NCI-H146 treated with DMSO at 0.1 percent for 48 hours (cell line): Measurements from ENCODE around the gene USPL1.
"Not testable (repeated sequence)": the region's sequence is repeated elsewhere in the genome, so short reads cannot be mapped to it uniquely, and the experiment has no call there.

Source experiments
- DNase-seq: peaks from one replicate; lab custom pipeline; 2025; ENCODE audit not compliant: unreplicated experiment; lab: John Stamatoyannopoulos, UW

USPL1 gene

DNA sequence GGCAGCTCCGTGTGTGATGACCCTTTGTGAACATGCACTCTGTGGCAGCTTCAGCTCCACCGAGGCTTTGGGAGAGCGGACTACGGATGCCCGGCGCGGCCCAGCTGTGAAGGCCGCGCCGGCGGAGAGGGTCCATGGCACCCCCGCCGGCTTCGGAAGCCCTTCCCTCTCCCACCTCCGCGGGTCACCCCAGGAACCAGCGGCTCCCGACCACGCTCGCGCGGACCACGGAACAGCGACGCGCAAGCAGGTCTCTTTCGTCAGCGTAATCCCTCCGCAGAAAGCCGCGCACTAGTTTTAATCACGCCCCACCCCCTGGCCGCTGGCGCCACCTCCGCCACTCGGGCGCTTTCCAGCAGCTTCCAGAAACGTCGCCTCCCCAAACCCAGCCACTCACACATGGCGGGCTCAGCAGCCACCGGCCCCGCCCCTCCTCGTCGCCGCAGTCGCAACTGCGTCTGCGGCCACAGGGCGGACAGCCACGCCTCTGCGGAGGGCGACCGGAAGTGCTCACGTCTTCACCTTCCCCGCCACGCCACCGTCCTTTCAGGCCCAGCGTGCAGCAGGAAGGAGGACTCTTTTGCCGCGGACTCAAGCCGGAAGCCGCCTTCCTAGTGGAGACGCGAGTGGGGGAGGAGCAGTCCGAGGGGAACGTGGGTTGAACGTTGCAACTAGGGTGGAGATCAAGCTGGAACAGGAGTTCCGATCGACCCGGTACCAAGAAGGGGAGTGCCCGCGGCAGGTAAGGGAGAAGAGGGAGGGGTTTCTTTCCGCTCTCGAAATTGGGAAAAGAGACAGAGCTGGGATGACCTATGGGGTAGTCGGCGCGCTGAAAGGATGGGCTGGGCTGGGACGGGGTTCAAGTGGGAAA lies at the start of gene USPL1:
Gene USPL1, plus strand, starts transcription at position 606 of the 871 bp plus-strand sequence. CDS start 3,221 bp downstream, outside the sequence.
- DNase-seq, result peak; percentile 96

DNA sequence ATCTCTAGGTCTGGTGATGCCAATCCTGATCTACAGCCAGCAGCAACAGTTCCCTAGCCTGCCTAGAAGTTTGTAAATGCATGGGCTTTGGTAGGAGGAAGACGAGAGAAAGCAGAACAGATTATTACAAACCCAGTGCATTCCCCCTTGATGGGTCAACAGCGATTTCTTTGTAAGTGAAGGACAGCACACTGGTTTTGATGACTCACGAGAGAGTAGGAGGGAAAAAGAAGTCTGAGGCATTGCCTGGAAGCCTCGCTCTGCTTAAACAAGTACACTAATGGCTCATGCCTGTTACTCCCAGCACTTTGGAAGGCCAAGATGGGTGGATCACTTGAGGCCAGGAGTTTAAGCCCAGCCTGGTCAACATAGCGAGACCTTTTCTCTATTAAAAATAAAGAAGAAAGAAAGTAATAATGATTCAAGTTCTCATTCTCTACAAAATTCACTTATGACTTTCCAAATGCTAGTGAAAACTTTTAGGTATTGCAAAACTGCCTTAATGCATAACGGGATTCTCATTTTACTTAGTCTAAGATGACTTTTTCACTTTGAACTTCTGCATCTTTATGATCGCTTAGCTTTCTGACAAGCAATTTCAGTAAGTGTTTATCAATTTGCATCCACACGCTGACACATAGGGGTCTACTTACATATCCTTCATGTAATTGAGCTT lies 47.7 kb upstream of the USPL1 start:
- DNase-seq, result no peak

DNA sequence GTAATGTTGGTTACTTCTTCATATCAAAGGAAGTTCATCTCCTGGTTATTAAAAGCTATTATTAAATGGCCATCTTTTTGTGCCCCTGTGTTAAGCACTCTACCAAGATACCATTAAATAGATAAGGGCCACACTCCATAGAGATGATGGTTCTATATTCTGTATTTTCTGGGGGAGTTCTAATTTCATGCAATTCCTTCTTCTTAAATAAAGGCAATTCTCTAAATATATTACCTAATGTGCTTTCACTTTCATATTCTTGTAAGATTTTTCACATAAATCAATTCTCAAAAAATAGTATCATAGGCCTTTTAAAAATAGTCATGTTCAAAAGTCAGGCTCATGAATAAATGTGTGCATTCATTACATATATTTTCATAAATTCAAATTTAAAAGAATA lies 47.0 kb upstream of the USPL1 start:
- DNase-seq, result no peak

DNA sequence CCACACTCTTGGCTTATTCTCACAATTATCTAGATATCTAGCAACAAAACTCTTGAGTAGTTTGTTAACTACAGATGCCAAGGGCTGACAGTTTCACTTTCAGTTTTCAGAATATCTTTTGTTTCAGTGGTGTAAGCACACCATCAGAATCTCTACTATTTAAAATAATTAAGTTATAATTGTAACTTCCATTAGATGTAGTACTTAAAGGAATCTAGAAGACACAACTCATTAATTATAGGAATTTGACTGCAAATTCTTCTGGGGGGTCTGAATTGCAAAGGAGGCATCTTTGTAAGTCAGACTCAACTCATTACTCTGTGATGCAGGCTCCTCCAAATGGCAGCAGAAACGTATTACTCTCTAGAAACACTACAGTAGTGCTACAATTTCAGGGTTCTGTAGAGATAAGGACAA lies 44.9 kb upstream of the USPL1 start:
- DNase-seq, result no peak

DNA sequence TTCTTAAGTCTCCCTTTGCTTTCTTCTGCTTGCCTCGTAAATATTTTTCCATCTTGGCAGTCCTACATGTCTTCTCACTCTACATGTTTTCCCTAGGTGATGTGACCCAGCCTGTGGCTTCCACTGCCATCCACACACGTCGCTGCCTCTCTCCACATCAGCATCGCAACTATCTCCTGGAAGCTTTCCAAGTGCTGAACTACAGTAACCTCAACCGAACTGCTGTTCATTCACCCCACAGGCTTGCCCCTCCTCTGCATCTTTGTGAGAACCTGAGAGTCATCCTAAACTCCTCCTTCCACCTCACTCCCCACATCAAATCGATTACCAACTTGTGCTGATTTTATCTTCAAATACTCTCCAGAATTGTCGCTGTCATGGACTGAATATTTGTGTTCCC lies 41.2 kb upstream of the USPL1 start:
- DNase-seq, result no peak

DNA sequence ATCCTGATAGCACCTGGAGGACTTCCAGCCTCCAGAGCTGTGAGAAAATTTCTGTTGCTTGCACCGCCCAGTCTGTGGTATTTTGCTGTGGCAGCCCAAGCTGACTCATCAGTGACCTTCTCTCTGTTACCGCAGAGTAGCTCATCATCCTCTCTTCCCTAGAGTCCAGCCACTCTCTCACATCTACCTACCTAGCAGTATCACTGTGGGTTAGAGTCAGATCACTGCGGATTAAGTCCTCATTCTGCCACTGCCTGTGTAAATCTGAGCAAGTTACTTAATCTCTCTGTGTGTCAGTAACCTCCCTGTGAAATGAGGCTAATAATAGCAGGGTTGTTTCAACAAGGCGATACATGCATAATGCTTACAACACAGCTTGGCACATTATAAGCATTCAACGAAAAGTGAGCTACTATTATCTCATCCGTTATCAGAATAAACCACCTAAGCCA lies 40.3 kb upstream of the USPL1 start:
- DNase-seq, result no peak

DNA sequence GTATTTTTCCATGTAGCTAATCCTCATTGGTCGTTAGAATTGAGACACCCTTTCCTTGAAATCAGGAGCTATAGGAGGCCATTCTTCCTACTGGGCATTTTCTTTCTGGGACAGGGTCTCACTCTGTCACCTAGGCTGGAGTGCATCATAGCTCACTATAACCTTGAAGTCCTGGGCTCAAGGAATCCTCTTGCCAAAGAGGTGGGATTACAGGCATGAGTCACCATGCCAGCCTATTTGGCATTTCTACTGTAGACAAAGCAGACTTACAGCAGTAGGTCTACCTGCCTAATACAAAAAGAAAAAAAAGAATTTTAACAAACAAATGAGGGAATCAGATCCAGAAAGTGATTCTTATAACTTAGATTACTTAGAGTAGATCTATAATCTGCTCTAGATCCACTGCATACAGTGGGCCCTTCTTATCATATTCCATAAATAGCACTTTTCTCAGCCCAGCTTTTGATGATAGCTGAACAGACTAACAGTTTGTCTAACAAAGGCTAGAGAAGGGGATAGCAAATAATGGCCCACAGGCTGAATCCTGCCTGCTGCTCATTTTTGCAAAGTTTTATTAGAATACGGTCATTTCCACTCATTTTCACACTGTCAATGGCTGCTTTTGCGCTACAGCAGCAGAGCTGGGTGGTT lies 36.7 kb upstream of the USPL1 start:
- DNase-seq, result no peak

DNA sequence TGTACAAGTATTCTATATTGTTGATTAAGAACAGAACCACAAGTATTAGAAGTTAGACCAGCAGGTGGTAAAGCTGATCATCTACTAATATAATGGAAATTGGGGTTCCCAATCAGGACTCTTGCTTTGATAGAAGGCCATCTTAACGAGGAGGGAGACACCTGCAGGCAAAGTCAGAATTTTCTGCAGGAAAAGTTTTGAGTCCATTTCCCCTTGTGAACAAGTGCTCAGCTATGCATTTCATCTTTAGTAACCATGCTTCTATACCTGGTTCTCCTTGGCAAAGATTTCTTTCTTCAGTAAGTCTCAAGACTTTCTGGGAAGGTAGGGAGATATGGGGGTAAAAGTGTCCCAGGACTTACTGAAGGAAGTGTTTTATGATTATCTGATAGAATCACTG lies 36.1 kb upstream of the USPL1 start:
- DNase-seq, result no peak

DNA sequence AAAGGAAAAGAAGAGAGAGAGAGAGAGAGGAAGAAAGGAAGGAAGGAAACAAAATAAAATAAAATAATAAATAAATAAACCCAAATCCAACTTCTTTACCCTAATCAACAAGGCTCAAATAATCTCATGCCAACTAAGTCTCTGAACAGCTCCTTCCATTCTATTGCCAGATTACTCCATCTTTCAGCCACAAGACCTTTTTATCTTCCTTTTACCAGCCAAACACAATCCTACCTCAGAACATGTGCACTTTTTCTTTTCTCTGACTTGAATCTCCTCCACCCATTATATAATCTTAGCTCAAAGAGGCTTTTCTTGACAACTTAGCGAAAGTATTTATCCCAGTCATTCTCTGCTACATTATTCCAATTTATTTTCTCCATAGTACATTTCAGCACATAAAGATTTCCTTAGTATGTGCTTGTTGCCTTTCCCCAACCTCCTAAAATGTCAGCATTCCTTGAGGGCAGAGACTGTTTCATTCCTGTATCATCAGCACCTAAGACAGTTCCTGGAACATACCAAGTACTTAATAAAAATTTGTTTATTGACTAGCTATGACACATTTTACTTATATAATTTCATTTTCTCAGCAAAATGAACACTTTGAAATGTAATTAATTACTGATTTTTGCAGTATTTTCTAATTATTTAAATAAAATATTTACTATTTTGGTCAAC lies 33.5 kb upstream of the USPL1 start:
- no peak for DNase-seq

DNA sequence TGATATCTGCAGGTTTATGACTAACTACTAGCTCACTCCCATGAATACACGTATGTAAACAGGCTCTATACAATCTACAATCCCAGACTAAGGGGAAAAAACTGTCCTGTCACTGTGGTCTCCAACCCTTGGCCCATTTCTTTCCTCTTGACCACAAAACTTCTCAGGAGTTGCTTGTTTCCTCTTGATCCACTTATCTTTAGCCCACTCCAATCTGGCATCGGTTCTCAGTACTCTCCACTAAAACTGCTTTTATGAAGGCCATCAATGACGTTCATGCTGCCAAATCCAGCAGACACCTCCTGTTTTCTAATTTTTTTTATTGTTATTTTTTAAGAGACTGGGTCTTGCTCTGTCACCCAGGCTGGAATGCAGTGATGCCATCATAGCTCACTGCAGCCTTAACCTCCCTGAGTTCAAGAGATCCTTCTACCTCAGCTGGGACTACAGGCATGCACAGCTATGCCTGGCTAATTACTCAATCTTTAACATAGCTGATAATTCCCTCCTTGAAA lies 31.9 kb upstream of the USPL1 start:
- DNase-seq, result no peak

DNA sequence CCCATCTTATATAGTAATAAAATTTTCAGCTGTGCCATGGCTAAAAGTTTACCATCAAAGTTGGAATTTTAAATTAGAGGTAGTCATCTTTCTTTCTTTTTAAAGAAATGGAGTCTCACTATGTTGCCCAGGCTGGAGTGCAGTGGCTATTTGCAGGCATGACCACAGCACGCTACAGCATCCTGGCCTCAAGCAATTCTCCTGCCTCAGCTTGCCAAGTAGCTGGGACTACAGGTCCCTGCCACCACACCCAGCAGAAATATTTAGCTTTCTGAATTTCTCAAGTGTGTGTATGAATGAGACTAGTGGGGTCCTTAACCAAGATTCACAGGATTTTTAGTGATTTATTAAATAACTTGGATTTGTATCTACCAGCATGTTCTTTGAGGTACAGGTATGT lies 30.5 kb upstream of the USPL1 start:
- DNase-seq, result no peak

DNA sequence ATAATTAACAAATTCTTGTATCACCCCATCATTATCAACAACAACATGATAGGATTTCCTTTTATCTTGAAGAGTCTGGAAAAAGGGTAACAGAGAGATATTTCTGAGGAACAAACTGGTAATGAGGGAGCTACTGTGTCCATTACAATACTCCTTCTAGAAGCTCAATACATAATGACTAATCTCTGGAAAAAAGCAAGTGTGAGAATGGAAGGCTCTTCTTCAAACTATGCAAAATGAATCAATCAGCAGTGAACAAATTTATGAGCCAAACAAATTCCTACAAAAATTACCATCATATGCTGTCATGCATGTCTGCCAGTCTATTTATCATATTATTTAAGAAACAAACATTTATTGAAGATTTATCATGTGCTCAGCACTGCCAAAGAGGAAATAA lies 30.0 kb upstream of the USPL1 start:
- DNase-seq, result no peak

DNA sequence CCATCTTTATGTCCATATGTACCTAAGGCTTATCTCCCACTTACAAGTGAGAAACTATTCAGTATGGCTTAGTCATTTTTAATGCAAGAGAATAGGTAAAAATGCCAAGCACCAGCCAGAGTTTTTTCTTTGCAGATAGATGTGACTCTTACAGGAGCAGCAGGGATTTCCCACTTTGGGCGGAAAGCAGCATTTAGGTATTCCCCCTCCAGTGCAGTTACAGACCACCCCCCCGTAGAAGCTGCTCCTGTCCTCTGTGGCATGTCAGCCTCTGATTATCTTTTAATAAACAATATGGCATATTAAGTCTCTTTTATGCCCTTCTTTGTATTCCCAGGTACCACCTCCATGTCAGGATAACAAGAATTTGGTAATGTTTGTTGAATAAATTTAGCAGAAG lies 24.7 kb upstream of the USPL1 start:
- no peak for DNase-seq

DNA sequence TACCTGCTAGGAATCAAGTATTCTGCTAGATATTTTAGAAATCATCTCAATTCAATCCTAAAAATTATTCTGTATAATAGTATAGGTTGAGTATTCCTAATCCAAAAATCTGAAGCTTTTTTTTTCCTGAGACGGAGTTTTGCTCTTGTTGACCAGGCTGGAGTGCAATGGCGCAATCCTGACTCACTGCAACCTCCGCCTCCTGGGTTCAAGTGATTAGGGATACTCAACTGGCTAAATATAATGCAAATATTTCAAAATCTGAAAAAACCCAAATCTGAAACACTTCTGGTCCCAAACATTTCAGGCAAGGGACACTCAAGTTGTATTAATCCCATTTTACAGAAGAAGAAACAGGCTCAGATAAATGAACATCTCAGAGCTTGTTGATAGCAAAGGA lies 17.2 kb upstream of the USPL1 start:
- DNase-seq, result no peak

DNA sequence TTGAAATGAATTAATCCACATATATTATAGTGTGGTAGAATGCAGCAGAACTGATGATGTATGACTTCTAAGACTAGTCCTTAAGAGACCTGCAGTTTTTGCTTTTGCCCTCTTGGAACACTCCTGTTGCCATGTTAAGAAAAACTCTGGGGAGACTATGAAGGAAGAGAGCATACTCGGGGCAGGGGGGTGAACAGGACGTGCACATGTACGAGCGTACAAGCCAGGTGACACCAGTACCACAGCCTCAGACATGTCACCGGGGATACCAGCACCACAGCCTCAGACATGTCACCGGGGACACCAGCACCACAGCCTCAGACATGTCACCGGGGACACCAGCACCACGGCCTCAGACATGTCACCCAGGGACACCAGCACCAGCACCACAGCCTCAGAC lies 15.9 kb upstream of the USPL1 start:
- DNase-seq, result no peak

DNA sequence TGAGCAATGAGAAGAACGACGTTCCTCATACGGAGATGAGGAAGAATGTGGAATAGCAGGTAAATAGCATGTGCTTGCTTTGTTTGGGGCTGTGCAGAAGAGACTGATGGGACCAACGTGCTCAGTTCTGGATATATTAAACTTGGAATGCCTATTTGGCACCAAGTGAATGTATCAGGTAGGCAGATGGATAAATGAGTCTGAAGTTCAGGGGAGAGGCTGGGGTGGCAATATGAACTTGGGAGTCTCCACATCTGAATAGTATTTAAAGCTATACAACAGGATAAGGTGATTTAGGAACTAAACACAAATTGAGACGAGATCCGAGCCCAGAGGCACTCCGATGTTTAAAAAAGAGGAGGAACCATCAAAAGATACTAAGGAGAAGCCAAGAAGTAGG lies 12.7 kb upstream of the USPL1 start:
- DNase-seq, result no peak

DNA sequence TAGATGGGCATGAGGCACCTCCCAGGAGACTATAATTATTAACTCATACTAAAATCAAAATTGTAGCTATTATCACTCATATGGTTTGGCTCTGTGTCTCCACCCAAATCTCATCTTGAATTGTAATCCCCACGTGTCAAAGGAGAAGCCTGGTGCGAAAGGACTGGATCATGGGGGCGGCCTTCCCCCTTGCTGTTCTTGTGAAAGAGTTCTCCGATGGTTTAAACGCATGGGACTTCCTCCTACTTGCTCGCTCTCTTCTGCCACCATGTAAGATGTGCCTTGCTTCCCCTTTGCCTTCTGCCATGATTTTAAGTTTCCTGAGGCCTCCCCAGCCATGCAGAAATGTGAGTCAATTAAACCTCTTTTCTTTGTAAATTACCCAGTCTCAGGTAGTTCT lies 10.5 kb upstream of the USPL1 start:
- DNase-seq, result not testable (repeated sequence)

DNA sequence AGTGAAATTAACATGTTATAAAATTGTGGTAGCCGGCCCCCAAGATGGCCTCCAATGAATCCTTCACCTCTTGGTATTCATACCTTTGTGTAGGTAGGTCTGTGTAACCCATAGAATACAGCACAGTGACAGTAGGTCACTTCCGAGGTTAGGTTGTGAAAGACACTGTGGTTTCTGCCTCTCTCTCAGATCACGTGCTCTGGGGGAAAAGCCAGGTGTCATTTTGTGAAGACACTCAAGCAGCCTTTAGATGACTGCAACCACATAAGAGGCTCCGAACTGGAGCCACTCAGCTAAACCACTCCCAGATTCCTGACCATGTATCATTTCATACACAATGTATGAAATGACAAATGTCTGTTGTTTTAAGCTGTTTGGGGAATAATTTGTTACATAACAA lies 9.8 kb upstream of the USPL1 start:
- DNase-seq, result no peak

DNA sequence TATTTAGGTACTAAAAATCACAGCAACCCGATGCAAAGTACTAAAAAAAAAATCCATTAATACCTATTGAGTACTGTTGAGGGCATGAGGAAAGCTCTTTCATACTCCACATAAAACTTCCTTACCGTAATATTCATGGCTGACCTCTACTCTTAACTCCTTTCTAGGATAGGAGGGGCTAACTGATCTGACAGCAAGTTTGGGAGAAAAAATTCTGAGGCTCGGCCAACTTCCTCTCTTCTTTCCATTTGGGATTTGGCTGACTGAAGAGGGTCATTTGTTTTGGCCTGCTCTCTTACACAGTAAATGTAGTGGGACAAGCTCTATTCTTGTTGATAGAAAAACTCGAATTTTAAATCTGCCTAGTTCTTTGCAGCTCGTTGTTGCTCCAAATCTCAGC lies 9.4 kb upstream of the USPL1 start:
- no peak for DNase-seq

DNA sequence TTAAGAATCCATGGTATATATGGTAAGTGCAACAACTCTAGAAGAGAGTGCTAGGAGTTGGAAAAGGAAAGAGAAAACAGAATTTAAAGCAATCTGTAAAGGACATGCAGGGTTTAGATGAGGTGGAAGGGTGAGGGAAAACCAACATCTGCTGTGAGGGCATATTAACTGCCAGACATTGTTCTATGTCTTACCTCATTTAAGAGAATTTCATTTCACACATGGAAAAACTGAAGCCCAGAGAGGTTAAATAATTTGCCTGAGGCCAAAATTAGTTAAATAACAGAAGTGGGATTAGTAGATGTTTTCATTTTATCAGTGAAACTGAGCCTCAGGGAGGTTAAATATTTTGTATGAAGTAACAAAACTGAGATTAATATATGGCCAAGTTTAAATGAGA lies 7.4 kb upstream of the USPL1 start:
- DNase-seq, result no peak

DNA sequence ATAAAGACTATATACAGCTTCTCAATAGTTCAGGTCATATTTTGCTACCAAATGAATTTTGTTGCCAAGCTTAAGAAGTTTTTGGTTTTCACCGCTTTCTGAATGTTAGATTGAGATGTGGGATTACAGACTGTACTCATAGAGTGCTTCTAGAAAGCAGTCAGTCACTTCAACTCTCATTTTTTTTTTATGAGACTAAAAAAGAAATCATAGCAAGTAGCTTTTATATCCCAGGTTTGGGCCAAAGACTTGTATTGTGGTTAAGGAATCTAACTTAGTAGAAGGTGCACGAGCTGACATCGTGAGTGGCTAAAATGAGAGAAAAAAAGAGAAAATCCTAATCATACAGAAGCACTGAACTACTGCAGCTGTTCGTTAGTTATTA lies 2.2 kb upstream of the USPL1 start:
- DNase-seq, result no peak
